Gastroesophageal sphincter (tissue), 4 donors: ENCODE results near the gene SLC6A19. TPM values are rescaled to one million over a fixed set of nuclear protein-coding genes. Genes with fewer than 3 reads are reported as not detected.

Source experiments
- ATAC-seq: fragments of 150-250 bp; one replicate; pipeline ENCODE4 v1.9.1; 2016; ENCODE audit warnings: mild to moderate bottlenecking, moderate library complexity
- H3K27ac ChIP-seq, 4 donors: fragments of 200-600 bp; sonication (generic) in 3 of 4; 1 replicate in 3 of 4; 2 replicates in 1 of 4; pipeline ENCODE4 v1.5.1; 2016 to 2019
- H3K27me3 ChIP-seq: fragments of 200-600 bp; sonication (generic); one replicate; pipeline ENCODE4 v1.5.1; 2019
- H3K36me3 ChIP-seq, 2 donors: fragments of 200-600 bp; sonication (generic); one replicate each; pipeline ENCODE4 v1.5.1; 2019; ENCODE audit warnings: control low read depth in 1 of 2
- H3K4me1 ChIP-seq, 3 donors: fragments of 200-600 bp; sonication (generic); 1 replicate in 2 of 3; 2 replicates in 1 of 3; pipeline ENCODE4 v1.5.1; 2016 to 2019; ENCODE audit warnings: control low read depth in 2 of 3
- H3K4me3 ChIP-seq, 2 donors: fragments of 200-600 bp; sonication (generic); one replicate each; pipeline ENCODE4 v1.5.1; 2019; ENCODE audit warnings: mild to moderate bottlenecking in 1 of 2, moderate library complexity in 1 of 2
- H3K9me3 ChIP-seq, 3 donors: fragments of 200-600 bp; sonication (generic); one replicate each; pipeline ENCODE4 v1.5.1; 2017 to 2019; ENCODE audit warnings: control low read depth in 2 of 3
- EP300 ChIP-seq: sonication (generic); formaldehyde crosslinking; IDR thresholded peaks from one replicate; pipeline ENCODE4 v1.6.1; 2017; ENCODE audit warnings: antibody characterized with exemption, mild to moderate bottlenecking
- POLR2A ChIP-seq, 2 donors: fragments of 450-650 bp; IDR thresholded peaks; one replicate each; pipeline ENCODE4 v1.6.1; 2017; ENCODE audit warnings: antibody characterized with exemption in 2 of 2, mild to moderate bottlenecking in 2 of 2, moderate library complexity in 1 of 2
- POLR2AphosphoS5 ChIP-seq: sonication (generic); formaldehyde crosslinking; IDR thresholded peaks from one replicate; pipeline ENCODE4 v1.6.1; 2017; ENCODE audit warnings: antibody characterized with exemption
- WGBS, 2 donors: methylation state at CpG; one replicate each; pipeline ENCODE4 v1.1.5; 2018; ENCODE audit warnings: low coverage in 1 of 2; 5-methylcytosine and 5-hydroxymethylcytosine counted together
- total RNA-seq, 4 donors: library from RNA; depleted of rRNA; stranded (reverse); fragments of >200 nt; gene quantifications; one replicate each; pipeline ENCODE4 v1.1.0, GENCODE V29; 2016
- TF ChIP-seq, protein P1 (sequence below), 4 experiments: fragments of 200-600 bp in 2 of 4; fragments of 450-650 bp in 2 of 4; sonication (generic) in 1 of 4; IDR thresholded peaks; one replicate each; pipeline ENCODE4 v1.5.1; 2017 to 2019; ENCODE audit warnings: antibody characterized with exemption in 4 of 4, mild to moderate bottlenecking in 2 of 4, moderate library complexity in 2 of 4

The SLC6A19 gene
- total RNA-seq, 4 donors from 2014 or later, result not detected

- TF ChIP-seq POLR2AphosphoS5 (no peak), EP300 (no peak), POLR2A (IDR thresholded peaks at IDR 0.05) (no peak)
- TF ChIP-seq, protein P1, sequence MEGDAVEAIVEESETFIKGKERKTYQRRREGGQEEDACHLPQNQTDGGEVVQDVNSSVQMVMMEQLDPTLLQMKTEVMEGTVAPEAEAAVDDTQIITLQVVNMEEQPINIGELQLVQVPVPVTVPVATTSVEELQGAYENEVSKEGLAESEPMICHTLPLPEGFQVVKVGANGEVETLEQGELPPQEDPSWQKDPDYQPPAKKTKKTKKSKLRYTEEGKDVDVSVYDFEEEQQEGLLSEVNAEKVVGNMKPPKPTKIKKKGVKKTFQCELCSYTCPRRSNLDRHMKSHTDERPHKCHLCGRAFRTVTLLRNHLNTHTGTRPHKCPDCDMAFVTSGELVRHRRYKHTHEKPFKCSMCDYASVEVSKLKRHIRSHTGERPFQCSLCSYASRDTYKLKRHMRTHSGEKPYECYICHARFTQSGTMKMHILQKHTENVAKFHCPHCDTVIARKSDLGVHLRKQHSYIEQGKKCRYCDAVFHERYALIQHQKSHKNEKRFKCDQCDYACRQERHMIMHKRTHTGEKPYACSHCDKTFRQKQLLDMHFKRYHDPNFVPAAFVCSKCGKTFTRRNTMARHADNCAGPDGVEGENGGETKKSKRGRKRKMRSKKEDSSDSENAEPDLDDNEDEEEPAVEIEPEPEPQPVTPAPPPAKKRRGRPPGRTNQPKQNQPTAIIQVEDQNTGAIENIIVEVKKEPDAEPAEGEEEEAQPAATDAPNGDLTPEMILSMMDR (IDR thresholded peaks at IDR 0.05), result no peak
- H3K27ac ChIP-seq, result no peak overlapping the region
- H3K36me3 ChIP-seq, result no peaks in the 10 kb centered on the region
- H3K9me3 ChIP-seq, result no peaks in the 10 kb centered on the region
- H3K4me1 ChIP-seq, result no peaks in the 10 kb centered on the region
- no peak overlapping the region for H3K4me3 ChIP-seq
- peaks cover 21% of the 10 kb centered on the region for H3K27me3 ChIP-seq
- no peak for ATAC-seq
- WGBS, 2 donors, result 70% methylated on average over 2 to 3 of the region's 22 CpGs
Measured at GRCh38 chr5:1270426-1270825, 69.0 kb downstream of the SLC6A19 start.

GRCh38 chr5:1270933-1271914 lies 69.8 kb downstream of the SLC6A19 start:
- no peak for ATAC-seq
- H3K36me3 ChIP-seq, result no peaks in the 10 kb centered on the region
- no peak overlapping the region for H3K4me3 ChIP-seq
- no peaks in the 10 kb centered on the region for H3K4me1 ChIP-seq
- H3K27ac ChIP-seq, result no peak overlapping the region
- WGBS, 2 donors, result 93 to 100% methylated on average over 1 to 9 of the region's 39 CpGs
- TF ChIP-seq POLR2A (IDR thresholded peaks at IDR 0.05), result no peak
- TF ChIP-seq, protein P1 (IDR thresholded peaks at IDR 0.05), result no peak
- no peak for TF ChIP-seq EP300
- TF ChIP-seq POLR2AphosphoS5, result no peak
- H3K27me3 ChIP-seq, result peaks cover 17% of the 10 kb centered on the region
- H3K9me3 ChIP-seq, result no peaks in the 10 kb centered on the region

GRCh38 chr5:1272201-1272600 lies 70.8 kb downstream of the SLC6A19 start:
- Histone ChIP-seq H3K27me3 (peaks cover 16% of the 10 kb centered on the region), H3K36me3 (no peaks in the 10 kb centered on the region), H3K27ac (no peak overlapping the region), H3K9me3 (no peaks in the 10 kb centered on the region), H3K4me1 (no peaks in the 10 kb centered on the region), H3K4me3 (no peak overlapping the region)
- TF ChIP-seq POLR2A (IDR thresholded peaks at IDR 0.05) (no peak), EP300 (no peak), POLR2AphosphoS5 (no peak)
- TF ChIP-seq, protein P1 (IDR thresholded peaks at IDR 0.05), result no peak
- WGBS, 2 donors, result 80 to 88% methylated on average over 1 to 6 of the region's 21 CpGs
- no peak for ATAC-seq

- no peak overlapping the region for H3K27ac ChIP-seq
- TF ChIP-seq POLR2A (IDR thresholded peaks at IDR 0.05), result no peak
- TF ChIP-seq EP300, result no peak
- TF ChIP-seq POLR2AphosphoS5, result no peak
- TF ChIP-seq, protein P1 (IDR thresholded peaks at IDR 0.05), result no peak
- 98 to 100% methylated on average over 3 to 9 of the region's 20 CpGs for WGBS, 2 donors
- ATAC-seq, result no peak
- H3K9me3 ChIP-seq, result peaks cover 0 to 3% (median 0%) of the 10 kb centered on the region in 3 donors
- H3K4me3 ChIP-seq, result no peak overlapping the region
- H3K27me3 ChIP-seq, result peaks cover 16% of the 10 kb centered on the region
- no peaks in the 10 kb centered on the region for H3K4me1 ChIP-seq
- no peaks in the 10 kb centered on the region for H3K36me3 ChIP-seq
Measured at GRCh38 chr5:1273745-1274144, 72.3 kb downstream of the SLC6A19 start.
